Urinary bladder (tissue), 4 donors: ENCODE results near the gene CYTH3. TPM values are rescaled to one million over a fixed set of nuclear protein-coding genes. Genes with fewer than 3 reads are reported as not detected.

Source experiments
- DNase-seq: peaks from one replicate; pipeline ENCODE4 v3.0.0-alpha.2; 2015; ENCODE audit errors: extremely low spot score
- H3K27ac ChIP-seq: one replicate; pipeline ENCODE4 v1.5.1; 2013; ENCODE audit warnings: low read depth, mild to moderate bottlenecking, moderate library complexity
- H3K36me3 ChIP-seq: one replicate; pipeline ENCODE4 v1.6.1; 2013; ENCODE audit warnings: mild to moderate bottlenecking, moderate library complexity; ENCODE audit not compliant: insufficient read depth
- H3K4me1 ChIP-seq: one replicate; pipeline ENCODE4 v1.6.1; 2013; ENCODE audit warnings: mild to moderate bottlenecking, moderate library complexity; ENCODE audit not compliant: insufficient read depth
- H3K4me3 ChIP-seq: one replicate; pipeline ENCODE4 v1.5.1; 2013; ENCODE audit warnings: low read depth, low read length
- whole genome bisulfite sequencing: extraction: QIAGEN DNeasy Blood & Tissue Kit; methylation state at CpG from one replicate; pipeline ENCODE4 v1.1.7; 2013; 5-methylcytosine and 5-hydroxymethylcytosine counted together
- polyA plus RNA-seq: library from polyadenylated mRNA; stranded (reverse); fragments of 200-250 nt; gene quantifications from one replicate; pipeline ENCODE4 v1.2.3, GENCODE V29; 2013
- total RNA-seq: library from RNA; depleted of rRNA; stranded (reverse); fragments of >200 nt; gene quantifications from one replicate; pipeline ENCODE4 v1.2.3, GENCODE V29; 2014
- donor health status: healthy with polysubstance abuse.
- donor health status: healthy.

CYTH3 gene
- total and polyA plus RNA-seq, 2 donors, result 23.5 to 28.9 TPM

DNA sequence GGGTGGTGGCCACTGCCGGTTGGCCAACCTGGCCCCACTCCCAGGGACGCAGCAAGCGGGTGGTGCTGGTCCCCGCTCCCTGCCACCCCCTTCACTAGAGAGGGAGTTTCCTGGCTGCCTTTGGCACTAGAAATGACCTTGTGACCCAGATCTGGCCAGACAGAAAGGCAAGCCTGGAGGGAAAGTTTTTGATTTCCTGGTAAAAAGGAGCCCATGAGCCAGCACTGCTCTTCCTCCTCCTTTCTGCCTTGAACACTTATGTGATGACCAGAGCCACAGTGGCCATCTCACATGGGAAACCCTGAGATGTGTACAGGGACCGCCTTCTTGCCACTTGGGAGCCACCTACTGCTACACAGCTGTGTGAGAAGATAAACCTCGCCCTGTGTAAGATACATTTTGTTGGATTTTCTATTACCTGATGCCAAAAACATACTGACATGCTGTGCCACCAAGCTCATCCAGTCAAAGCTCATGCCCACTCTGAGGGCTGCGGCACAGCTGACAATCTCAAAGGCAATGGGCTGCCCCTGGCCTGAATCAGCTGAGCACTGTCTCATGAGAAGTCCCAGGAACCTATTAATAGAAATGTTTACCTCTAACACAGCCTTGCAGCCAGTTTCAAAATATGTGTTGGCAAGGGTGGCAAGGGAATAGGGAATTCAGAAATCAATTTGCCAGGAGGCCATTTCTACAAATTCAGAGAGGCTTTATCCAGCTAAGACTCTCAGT, 94.0 kb downstream of the CYTH3 start:
- no peaks in the 10 kb centered on the region for H3K4me1 ChIP-seq
- no peak overlapping the region for H3K4me3 ChIP-seq
- no peak for DNase-seq
- H3K27ac ChIP-seq, result no peak overlapping the region
- no peaks in the 10 kb centered on the region for H3K36me3 ChIP-seq
- 64% methylated on average over 7 of the region's 7 CpGs for WGBS

DNA sequence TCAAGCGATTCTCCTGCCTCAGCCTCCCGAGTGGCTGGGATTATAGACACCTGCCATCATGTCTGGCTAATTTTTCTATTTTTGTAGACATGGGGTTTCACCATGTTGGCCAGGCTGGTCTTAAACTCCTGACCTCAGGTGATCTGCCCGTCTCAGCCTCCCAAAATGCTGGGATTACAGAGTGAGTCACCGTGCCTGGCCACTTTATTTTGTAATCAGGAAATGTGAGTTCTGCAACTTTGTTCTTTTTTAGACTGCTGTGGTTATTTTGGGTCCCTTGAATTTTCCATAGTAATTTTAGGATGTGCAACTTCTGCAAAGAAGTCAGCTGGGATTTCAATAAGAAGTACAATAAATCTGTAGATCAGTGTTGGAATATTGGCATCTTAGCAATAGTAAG, 96.8 kb downstream of the CYTH3 start:
- Histone ChIP-seq H3K4me3 (no peak overlapping the region), H3K27ac (no peak overlapping the region), H3K36me3 (no peaks in the 10 kb centered on the region), H3K4me1 (no peaks in the 10 kb centered on the region)
- WGBS, result 66% methylated on average over 4 of the region's 4 CpGs
- DNase-seq, result no peak

DNA sequence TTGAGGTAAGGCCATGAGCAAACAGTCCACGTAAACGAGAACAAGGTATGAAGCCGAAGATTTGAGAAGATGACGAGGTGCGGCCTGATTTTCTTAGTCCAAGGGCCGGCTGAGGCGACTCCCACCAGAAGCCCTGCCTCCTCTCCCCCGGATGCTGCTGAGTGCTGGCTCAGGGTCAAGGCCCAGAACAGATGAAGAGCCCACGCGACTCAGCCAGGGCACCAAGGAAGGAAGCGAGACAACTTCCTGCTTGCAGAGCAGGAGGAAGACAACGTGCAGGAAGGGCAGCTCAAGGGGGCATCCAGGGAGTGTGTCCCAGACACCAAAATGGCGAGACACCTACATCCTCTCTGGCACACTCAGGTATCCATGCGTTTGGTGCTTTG, 99.5 kb downstream of the CYTH3 start:
- Histone ChIP-seq H3K4me3 (no peak overlapping the region), H3K4me1 (no peaks in the 10 kb centered on the region), H3K36me3 (no peaks in the 10 kb centered on the region), H3K27ac (no peak overlapping the region)
- DNase-seq, result no peak
- 71% methylated on average over 14 of the region's 14 CpGs for WGBS

DNA sequence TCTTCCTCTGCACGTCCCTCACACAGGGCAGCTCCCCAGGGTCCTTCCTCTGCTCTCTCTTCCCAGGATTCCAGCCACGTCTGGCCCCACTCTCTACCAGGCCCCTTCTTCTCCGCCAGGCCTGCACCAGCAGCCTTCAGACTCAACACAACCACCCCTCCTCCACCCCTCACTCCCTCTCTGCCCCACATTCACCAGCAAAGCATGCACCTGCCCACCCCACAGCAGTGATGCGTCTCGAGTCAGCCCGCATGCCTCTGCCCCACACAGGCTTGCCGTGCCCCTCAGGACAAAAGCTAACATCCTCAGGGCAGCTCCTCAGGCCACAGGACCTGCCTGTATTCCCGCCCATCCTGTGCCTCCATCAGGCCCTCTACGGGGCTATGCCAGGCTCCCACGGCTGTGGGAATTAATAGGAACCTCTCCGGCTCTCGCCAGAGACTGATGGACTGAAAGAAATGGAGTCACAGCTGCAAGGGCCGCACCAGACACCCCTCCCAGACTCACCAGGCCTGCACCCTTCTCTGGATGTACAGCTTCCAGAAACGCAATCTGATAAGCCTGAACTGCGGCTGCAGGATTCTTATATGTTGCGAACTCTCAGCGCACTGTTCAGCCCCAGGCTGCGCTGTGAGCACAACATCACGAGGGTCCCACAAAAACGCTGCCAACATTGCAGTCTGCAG, 100.1 kb downstream of the CYTH3 start:
- no peak overlapping the region for H3K27ac ChIP-seq
- no peaks in the 10 kb centered on the region for H3K36me3 ChIP-seq
- H3K4me1 ChIP-seq, result no peaks in the 10 kb centered on the region
- no peak overlapping the region for H3K4me3 ChIP-seq
- DNase-seq, result no peak
- WGBS, result 82% methylated on average over 20 of the region's 20 CpGs

DNA sequence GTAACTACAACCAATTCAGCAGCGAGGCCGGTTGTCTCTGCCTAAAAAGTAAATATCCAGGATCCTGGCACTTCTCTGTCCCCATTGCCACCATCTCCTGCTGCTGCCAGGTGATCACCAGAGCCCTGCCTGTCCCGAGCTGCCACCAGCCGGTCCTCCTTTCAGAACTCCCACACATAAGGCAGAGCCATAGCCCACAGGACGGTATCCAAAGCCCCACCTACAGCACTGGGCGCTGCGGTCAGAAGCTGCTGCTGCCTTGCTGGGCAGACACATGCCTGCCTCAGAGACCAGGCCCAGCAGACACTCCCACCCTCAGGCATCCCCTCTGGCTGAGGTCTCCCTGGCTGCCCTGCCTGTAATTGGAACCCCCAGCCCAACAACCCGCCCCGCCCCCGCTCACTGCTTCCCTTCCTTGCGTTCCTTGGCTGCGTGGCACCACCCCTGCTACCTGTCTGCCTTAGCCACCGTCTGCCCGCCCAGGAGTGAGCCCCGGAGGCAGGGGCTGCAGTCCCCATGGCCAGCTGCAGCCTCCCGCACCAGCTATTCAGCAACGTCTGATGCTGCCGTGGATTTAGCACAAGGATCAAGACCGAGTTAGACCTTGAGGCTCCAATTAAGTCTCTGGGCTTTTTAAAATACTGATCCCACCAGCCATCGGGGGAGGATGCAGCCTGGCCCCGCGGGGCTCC, 100.7 kb downstream of the CYTH3 start:
- Histone ChIP-seq H3K27ac (no peak overlapping the region), H3K4me3 (no peak overlapping the region), H3K4me1 (no peaks in the 10 kb centered on the region), H3K36me3 (no peaks in the 10 kb centered on the region)
- WGBS, result 70% methylated on average over 22 of the region's 22 CpGs
- DNase-seq, result no peak

DNA sequence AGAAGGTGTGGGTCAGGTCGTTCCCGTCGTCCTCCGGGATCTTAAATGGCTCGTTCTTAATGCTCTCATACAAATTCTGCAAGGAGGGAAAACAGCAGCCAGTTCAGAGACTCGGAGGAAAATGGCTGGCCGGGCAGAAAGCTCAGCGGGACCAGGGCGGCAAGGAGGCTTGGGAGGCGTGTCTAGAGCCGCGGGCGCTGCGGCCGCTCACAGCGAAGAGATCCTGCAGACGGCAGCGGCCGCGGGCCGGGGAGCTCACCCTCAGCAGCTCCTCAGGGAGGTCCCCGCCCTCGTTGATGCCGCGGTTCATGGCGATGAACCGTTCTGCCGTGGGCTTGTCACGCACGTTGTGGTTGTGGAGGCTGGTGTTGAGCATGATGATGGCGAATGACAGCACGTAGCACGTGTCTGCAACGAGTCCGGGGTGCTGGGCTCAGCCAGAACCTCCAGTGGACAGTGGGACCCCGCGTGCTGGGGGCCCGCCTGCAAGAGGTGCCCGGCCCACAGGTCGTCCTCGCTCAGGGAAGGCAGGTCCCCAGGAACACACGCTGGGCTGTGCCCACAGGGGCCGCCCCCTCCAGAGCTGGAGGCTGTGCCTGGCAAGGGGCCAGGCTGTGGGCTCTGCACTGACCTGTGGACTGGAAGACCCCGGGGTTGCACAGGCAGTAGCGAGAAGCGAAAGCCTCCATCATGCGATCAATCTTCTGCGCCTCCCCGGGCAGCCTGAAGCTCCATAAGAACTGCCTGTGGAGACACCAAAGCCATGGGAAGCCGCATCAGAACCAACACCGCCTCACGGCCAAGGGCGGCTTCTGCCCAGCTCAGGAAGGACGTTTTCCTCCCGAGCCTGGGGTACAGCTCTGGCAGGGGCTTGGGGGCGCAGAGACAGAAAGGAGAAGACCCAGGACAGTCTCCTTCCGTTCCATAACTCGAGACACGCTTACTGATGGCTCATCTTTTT, 101.6 kb downstream of the CYTH3 start:
- no peak for DNase-seq
- Histone ChIP-seq H3K27ac (no peak overlapping the region), H3K4me1 (no peaks in the 10 kb centered on the region), H3K36me3 (no peaks in the 10 kb centered on the region), H3K4me3 (no peak overlapping the region)
- 92% methylated on average over 59 of the region's 59 CpGs for WGBS

DNA sequence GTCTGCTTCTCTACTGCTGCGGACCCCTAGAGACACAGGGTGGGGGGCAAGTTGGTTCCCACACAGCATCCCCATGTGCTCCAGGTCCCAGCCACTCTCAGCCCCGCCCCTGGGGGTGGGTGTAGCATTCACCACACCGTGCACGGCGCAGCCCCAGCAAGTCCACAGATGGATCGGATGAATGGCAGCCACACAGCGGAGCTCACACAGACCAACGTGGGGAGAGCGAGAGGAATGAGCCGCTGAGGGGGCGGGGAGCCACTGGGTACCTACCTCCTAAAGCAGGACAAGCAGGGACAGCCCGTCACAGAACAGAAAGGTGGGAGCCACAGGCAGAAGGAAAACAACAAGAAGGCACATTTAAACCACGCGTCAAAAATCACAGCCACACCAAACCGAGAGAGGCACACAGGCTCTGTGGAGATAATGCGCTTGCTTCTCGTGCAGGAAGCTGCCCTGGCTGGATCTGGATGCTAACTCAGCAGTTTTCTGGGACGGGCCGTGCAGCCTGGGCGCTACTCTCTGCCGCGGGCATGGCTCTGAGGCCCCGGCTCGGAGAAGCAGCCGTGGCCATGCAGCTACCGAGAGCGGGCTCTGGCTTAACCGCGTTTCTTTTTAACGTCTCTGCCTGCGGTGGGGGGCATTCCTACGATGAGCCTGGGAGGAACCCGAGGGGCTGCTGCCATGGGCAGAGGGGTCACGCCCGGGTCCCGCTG, 102.5 kb downstream of the CYTH3 start:
- H3K4me3 ChIP-seq, result no peak overlapping the region
- H3K4me1 ChIP-seq, result no peaks in the 10 kb centered on the region
- WGBS, result 89% methylated on average over 36 of the region's 36 CpGs
- H3K27ac ChIP-seq, result no peak overlapping the region
- H3K36me3 ChIP-seq, result no peaks in the 10 kb centered on the region
- DNase-seq, result no peak

DNA sequence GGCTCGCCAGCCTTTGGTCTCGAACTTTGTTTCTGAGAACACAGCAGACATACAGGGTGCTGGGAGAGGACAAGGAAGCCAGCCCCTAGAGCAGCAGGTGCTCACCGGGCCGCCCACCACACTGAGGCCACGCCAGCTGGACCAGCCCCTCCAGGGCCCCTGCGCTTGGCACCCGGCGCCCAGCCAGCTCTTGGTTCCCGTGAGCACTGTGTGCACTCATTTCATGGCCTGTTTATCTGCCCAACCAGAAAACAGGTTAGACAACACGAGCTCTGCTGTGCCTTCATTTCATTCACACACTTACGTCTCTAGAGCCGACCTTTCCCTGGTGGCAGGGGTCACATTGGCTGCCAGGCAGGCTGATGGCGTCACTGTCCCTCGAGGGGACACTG, 104.0 kb downstream of the CYTH3 start:
- WGBS, result 88% methylated on average over 14 of the region's 14 CpGs
- Histone ChIP-seq H3K27ac (no peak overlapping the region), H3K36me3 (no peaks in the 10 kb centered on the region)

DNA sequence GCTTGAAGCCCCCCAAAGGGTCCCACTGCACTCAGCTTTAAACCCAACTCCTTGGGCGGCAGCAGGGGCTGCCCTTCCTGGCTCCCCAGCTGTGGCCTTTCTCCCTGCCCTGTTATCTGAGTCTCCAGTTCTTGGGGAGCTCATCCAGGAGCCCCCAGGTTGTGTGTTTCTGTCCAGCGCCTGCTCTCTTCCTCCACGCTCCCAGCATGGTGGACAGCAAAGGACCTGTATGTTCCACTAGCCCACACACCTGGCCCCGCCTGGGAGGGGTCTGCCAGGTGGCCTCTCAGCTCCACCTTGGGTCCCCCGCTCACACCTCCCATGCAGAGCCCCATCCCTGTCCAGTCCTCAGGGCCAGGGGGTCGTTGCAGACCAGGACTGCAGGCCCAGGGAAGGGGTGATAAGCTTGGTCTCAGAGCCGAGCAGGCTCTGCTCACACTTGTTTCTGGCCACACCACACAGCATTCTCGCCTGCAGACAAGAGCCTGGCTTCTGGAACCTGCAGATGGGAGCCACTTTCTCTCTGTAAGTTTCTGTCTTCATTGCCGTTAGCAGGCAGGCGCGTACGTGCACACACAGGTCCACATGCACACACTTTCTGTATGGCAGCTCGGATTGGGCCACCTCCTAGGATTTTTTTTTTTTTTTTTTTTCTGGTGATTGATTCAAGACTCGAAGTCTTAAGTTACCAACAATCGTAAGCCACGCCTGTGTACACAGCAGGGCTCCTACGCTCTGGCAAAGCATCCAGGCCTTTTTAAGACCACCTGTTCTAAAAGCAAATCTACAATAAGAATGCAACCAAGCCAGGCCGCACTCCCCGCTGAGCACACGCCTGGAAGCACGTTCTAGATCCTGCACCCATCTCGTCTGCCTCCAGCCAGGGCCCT, 104.6 kb downstream of the CYTH3 start:
- H3K36me3 ChIP-seq, result no peaks in the 10 kb centered on the region
- H3K4me1 ChIP-seq, result no peaks in the 10 kb centered on the region
- no peak overlapping the region for H3K27ac ChIP-seq
- 88% methylated on average over 22 of the region's 22 CpGs for WGBS
- H3K4me3 ChIP-seq, result no peak overlapping the region
- DNase-seq, result no peak

More for the DNA sequence above, 104.0 kb downstream of the CYTH3 start:
- DNase-seq, result no peak
- Histone ChIP-seq H3K4me1 (no peaks in the 10 kb centered on the region), H3K4me3 (no peak overlapping the region)

DNA sequence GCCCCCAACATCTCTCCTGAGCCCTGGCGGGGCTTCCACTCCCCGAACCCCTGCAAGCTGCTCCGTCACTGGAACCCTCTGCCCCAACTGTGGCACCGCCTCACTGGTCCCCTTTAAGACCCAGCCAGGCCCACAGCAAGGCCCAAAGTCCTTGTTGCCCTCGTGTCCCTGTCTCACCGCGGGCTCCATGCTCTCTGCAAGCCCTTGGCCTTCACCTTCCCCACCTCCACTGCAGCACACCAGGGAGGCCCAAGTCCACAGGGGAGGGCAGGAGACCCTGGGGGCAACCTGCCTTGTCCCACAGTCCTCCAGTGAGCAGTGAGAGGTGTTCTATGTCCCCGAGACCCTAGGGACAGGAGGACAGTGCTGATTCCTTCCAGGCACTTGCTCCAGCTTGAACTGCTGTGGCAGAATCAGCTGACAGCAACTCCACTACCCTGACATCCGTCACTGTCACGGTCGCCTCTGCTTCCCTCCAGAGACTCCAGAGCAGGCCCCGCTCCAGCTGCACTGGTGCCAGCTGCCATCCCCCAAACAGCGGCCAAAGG, 105.3 kb downstream of the CYTH3 start:
- no peak overlapping the region for H3K4me3 ChIP-seq
- no peak for DNase-seq
- 88% methylated on average over 13 of the region's 13 CpGs for WGBS
- no peak overlapping the region for H3K27ac ChIP-seq
- H3K4me1 ChIP-seq, result no peaks in the 10 kb centered on the region
- H3K36me3 ChIP-seq, result no peaks in the 10 kb centered on the region

DNA sequence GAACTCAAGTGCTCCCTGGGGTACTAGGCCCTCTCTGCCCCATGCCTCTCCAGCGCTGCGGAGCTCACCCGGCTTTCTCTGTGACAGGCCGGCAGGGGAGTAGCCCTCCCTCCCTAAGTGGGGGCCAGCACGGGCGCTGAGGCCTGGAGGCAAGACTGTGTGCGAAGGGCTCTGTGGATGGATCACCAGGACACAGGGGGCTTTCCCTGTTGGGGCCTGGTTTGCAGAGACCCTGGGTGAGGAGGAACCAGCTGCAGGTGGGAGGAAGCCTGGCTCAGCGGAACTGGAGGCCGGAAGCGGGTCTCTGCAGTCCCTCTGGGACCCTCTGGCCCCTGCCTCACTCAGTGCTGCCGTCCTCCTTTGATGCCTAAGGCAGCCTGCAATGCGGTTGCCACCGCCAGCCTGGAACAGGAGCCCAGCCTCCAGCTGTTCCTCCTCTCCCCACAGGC, 106.0 kb downstream of the CYTH3 start:
- WGBS, result 88% methylated on average over 13 of the region's 13 CpGs
- Histone ChIP-seq H3K36me3 (no peaks in the 10 kb centered on the region), H3K4me1 (no peaks in the 10 kb centered on the region)

More for the DNA sequence above, 106.0 kb downstream of the CYTH3 start:
- Histone ChIP-seq H3K27ac (no peak overlapping the region), H3K4me3 (no peak overlapping the region)
- no peak for DNase-seq
